ENCODE results near the gene ELN.

Gene ELN

DNA sequence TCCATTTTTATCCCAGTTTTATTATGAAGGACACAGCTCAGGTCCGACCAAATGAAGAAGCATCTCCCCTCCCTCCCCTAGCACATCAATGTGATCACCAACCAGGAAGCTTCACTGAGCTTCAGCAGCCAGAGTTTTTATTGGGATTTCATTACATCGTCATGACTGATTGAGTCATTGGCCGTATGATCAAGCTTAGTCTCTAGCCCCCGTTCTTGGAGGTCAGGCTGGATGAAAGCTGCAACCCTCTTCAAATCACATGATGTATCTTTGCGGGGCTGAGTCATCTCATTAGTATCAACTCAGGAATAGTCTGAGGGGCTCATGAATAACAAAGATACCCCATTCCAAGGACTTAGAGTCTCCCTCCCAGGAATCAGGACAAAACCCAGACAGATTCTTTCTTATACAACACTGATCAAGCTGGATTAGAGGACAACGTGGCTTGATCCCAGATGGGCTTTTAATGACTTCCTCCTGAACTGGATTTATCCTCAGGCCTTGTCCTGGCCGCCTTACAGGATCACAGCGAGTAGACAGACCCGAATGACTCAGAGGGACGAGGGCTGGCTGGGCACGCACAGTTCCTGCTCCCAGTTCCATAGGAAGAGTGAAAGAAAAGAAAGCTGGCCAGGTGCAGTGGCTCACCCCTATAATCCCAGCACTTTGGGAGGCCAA, 70.1 kb downstream of the ELN start:
- no peak for DNase-seq

DNA sequence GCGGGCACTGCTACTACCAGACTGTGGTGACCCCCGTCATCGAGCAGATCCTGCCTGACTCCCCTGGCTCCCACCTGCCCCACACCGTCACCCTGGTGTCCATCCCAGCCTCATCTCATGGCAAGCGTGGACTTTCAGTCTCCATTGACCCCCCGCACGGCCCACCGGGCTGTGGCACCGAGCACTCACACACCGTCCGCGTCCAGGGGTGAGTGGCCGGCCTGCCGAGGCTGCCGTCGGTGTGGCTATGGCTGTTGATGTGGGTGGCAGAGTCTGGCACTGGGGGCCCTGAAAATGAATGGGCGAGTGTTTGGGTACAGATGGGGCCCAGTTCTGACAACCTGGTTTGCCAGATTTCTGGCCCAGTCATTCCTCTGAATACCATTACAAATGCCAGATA, 71.1 kb downstream of the ELN start:
- no peak for DNase-seq

DNA sequence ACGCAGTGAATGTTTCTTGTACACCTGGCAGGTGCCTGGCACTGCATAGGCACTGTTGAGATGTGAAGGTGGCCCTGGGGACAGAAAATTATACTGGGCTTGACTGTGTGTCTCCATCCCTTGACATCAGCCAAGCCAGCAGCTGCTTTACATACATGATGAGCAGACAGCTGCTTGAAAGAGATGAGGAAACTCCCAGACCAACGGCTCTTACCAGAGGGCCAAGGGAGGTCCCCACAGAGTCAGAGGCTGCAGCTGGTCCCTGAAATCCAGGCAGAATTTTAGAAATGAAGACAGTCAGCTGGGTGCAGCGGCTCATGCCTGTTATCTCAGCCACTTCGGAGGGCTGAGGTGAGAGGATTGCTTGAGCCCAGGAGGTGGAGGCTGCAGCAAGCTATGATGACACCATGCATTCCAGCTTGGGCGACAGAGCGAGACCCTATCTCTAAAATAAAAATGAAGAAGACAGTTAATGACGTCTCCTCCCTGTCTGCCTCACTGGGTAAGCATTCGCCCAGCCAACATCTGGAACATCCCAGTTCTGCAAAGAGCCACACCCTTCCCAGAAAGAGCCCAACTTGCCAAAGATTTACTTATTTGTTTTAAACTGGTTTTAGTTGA, 73.2 kb downstream of the ELN start:
- peak; percentile 79 for DNase-seq

DNA sequence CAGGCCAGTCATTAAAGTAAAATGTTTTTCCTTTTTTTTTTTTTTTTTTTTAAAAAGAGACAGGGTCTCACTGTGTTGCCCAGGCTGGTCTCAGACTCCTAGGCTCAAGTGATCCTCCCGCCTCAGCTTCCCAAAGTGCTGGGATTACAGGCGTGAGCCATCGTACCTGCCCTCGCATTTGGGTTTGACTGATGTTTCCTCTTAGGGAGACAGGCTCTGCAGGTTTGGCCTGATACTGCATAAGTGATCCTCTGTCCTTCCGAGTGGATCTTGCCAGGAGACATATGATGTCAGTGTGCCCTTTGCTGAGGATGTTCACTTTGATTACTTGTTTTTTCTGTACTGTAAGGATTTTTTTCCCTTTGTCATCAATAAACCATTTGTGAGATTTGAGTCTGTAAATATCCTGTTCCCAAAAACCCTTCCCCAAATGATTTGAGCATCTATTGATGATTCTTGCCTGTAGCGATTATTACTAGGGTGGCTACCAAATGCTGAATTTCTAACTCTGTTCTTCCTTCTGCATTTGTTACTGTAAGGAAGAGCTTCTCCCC, 75.3 kb downstream of the ELN start:
- DNase-seq, result no peak

DNA sequence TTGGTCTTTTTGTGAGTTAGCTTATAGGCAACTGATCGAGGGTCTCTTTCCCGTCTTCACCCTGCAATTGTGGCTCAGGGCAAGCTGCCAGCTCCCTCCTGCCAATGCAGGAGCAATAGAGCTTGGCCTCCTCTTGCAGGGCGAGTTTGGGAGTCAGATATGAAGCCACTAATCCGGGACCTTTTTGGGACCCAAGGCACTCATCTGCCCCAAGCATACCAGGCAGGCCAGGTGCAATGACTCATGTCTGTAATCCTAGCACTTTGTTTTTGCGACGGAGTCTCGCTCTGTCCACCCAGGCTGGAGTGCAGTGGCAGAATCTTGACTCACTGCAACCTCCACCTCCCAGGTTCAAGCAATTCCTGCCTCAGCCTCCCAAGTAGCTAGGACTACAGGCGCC, 76.7 kb downstream of the ELN start:
- DNase-seq, result no peak

DNA sequence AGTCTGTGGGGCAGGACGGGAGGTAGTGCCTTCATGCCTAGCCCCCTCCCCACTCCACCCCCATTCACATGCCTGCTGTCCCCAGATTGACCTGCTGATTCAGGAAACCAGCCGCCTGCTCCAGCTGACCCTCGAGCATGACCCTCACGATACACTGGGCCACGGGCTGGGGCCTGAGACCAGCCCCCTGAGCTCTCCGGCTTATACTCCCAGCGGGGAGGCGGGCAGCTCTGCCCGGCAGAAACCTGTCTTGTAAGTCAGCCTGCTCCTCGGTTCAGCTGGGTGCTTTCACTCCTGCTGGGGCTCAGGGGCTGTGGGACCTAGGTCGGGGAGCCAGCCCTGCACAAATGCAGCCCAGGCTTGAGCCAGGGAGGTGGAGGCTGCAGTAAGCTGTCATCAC, 78.0 kb downstream of the ELN start:
- no peak for DNase-seq

DNA sequence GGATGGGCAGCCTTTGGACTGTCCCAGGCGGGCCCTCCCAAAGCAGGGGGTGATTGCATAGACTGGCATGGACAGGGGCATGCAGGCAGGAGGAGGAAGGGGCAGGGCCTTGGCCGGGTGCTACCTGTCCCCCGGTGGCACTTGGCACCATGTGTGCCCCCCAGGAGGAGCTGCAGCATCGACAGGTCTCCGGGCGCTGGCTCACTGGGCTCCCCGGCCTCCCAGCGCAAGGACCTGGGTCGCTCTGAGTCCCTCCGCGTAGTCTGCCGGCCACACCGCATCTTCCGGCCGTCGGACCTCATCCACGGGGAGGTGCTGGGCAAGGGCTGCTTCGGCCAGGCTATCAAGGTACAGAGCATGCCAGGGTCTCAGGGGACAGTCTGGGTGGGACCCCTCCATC, 78.9 kb downstream of the ELN start:
- DNase-seq, result no peak

DNA sequence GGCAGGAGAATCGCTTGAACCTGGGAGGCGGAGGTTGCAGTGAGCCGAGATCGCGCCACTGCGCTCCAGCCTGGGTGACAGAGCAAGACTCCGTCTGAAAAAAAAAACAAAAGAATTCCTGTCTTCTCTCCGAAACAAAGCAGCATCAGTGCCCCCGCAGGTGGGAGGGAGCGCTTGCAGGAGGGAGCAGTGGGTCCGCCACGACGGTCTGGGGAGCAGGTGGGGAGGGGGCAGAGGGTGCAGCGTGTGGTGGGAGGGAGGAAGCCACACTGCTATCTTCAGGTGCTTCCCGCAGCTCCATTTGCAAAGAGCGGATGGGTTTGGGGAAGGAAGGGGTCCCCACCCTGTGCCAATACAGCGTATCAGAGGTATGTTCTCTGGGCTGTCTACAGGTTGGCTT, 87.4 kb downstream of the ELN start:
- DNase-seq, result no peak

DNA sequence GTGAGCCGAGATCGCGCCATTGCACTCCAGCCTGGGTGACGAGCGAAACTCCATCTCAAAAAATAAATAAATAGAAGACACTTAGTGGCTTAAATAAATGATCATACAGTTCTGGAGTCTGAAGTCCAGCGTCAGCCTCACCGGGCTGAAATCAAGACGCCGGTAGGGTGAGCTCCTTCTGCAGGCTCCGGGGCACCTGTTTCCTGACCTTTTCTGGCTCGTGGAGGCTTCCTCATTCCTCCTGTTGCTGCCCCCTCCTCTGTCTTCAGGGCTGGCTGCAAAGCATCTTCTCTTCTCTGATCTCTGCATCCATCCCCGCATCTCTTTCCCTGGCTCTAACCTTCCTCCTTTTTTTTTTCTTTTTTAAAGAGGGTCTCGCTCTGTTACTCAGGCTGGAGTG, 88.4 kb downstream of the ELN start:
- DNase-seq, result no peak
